ENCODE measurements around the gene RABGAP1L.

RABGAP1L gene

DNA sequence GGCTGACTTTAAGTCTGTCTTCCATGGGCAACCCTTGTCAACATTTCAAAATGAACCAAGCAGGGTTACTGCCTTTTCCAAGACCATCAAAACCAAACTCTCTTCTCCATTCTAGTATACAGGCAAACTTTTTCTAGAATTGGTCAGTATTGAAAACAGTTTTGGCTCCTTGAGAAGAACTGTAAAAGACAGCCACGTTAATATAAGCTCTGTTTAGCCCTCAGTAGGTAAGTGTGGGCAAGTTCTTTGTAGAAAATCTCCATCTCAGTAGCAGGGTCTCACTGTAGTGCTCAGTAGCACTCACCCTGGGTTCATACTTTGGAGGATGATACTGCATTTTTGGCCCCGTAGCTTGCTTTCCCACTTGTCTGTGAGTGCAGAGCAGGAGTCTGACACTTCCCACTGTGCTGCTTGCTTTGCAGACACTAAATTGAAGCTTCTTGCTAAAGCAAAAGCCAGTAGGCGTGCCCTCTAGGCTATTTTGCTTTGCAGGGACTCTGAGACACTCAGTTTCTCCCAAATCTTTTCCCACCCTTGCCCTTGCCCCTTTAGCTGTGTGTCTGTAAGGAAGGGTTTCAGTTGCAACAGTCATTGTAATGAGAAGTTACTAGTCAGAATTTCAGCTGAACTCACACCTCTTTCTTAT, 806.2 kb downstream of the RABGAP1L start:
- no peak for DNase-seq (ENCODE audit: low read depth)

GRCh38 chr1:174966008-174966572, 806.8 kb downstream of the RABGAP1L start:
- DNase-seq (ENCODE audit: low read depth) = no peak

DNA sequence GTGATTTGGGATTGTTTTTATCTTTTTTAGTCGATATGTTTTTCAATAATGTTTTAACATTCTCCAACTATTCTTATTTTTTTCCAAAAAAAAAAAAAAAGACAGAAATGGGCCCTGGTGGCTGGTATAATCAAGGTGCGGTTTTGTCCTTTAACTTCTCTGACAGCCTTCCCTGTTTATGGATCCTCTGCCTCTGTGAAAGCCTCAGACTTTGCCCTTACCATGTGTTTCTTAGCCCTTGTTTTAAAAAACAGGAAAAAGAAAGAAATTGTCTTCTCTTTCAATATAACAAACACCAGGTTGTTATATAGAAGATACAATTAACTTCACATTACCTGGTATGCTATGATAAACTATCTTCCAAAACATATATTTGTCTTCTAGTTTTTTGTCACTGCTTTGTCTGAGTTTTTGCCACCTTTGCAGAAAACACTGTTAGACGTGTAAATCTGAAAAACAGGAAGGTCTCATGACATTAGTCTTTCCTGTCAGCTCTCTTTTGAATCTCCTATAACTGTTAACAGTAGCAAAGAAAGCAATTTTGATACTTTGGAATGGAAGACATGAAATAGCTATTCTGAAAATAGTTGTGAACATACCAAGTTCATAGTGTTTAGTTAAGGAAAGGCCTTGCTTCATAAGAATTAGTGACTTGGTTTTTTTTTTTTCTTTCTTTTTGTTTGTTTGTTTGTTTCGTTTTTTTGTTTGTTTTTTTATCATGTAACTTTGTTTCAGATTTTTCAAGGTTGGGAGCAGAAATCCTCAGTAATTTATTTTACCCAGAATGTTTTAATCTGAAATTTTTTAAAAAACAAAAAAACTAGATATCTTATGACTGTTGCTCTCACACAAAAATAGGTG, 808.8 kb downstream of the RABGAP1L start:
- no peak for DNase-seq (ENCODE audit: low read depth)

DNA sequence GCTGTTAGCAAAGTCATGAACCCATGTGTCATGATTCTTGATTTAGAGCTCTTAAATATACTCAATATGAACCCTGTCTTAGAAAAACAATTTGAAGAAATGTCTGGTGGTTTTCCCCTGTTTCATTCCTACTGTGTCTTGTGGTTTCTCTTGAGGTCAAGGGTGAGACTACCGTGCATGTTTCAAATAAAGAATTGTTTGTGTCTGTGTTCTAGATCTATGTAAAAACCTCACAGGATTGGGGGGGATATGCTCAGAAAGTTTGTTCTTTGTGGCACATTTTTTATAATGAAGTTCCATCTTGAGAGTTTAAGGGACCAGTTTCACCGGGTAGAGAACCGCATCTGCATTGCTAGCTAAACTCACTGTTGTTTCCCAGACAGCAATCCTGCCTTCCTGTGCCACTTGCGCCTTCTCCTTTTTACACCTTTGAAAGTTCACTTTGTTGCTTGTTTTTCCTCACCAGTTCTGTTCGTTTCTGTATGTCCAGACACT, 809.5 kb downstream of the RABGAP1L start:
- DNase-seq (ENCODE audit: low read depth) = no peak

- DNase-seq (ENCODE audit: low read depth) = no peak
Observed at GRCh38 chr1:174969977-174970376, 810.7 kb downstream of the RABGAP1L start.

GRCh38 chr1:174971466-174971865, 812.1 kb downstream of the RABGAP1L start:
- no peak for DNase-seq (ENCODE audit: low read depth)

- DNase-seq (ENCODE audit: low read depth) = no peak
Observed at GRCh38 chr1:174971902-174972301, 812.6 kb downstream of the RABGAP1L start.

GRCh38 chr1:174974711-174975119, 815.4 kb downstream of the RABGAP1L start:
- DNase-seq (ENCODE audit: low read depth) = no peak

GRCh38 chr1:174975764-174976163, 816.4 kb downstream of the RABGAP1L start:
- no peak for DNase-seq (ENCODE audit: low read depth)

DNA sequence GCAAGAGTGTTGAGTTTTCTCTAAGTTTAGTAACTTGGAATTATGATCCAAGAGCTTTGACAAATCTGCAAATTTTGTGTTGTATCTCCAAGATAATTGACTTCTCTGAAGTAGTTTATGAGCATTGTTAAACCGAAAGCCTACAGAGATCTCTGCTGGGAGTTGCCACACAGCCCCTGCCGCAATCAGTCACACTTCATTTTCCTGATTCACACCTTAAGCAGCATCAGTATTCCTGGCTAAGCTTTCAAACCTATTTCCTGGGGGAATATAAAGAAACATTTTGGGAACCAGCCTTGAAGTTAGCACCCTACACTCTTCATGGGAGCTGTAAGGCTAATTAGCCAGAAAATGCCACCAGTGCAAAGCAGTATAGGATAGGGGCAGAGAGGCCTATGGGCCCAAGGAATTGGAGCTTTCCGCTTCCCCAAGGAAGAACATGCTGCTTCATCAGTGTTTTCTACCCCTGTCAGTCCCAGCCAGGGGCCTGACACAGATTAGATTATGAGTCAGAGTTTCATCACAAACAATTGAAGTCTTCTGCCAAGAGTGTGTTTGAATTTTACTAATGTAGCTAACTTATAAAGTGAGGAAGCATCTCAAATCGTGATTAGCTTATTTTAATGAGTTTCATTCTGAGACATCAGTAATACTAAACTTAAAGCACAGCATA, 817.3 kb downstream of the RABGAP1L start:
- DNase-seq (ENCODE audit: low read depth) = no peak

DNA sequence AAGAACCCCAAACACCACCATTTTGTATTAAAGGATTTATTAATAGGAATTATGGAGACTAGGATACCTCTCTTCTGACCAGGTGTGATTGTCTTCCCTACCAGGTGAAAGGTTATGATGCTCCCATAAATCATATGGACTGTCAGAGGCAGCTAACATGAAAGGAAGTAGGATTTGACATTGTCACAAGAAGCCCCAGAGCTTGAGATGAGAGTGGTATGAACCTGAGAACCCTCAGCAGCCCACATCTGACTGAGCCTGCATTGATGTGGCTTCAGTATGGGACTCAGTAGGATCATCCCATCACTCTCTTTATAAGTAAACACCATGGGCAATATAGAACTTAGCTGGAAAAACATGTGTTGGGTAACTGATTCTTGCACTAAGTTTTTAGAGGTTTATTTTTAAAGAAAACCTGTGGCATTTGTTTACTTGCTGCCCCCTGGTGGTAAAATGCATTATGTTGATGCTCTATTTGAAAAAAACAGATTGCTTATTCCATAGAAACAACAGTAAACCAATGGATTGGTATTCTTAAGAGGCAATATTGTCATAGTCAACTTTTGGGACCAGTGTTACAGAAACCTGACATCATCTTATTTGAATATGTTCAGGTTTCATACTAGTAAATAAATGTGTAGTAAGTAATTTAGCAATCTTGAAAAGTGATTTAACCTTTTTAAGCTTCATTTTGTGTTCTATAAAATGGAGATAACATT, 823.8 kb downstream of the RABGAP1L start:
- DNase-seq (ENCODE audit: low read depth) = no peak

DNA sequence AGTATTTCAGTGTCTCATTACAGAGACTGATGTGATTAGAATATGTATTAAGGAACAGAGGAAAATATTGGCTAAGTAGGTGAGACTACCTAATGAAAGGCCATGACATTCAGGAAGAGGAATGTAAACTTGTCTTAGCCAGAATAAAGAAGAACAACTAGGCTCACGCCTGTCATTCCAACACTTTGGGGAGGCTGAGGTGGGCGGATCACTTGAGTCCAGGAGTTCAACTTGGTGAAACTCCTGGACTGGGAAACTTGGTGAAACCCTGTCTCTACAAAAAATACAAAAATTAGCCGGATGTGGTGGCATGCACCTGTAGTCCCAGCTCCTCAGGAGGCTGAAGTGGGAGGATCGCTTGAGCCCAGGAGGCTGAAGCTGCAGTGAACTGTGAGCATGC, 825.6 kb downstream of the RABGAP1L start:
- DNase-seq (ENCODE audit: low read depth) = no peak

DNA sequence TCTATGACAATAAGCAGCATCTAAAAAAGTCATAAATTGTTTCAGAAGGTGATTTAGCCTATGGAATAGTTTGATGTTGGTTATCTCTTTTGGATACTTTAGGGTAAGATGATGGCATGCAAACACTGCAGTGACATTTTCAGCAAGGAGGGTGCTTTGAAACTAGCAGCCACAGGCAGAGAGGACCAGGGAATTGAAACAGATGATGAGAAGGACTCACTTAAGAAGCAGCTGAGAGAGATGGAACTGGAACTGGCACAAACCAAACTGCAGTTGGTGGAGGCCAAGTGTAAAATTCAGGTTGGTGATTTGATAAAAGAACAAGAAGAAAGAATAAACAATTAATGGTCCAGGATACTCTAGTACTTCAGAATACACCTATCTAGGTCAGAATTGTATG, 829.2 kb downstream of the RABGAP1L start:
- DNase-seq (ENCODE audit: low read depth) = no peak

DNA sequence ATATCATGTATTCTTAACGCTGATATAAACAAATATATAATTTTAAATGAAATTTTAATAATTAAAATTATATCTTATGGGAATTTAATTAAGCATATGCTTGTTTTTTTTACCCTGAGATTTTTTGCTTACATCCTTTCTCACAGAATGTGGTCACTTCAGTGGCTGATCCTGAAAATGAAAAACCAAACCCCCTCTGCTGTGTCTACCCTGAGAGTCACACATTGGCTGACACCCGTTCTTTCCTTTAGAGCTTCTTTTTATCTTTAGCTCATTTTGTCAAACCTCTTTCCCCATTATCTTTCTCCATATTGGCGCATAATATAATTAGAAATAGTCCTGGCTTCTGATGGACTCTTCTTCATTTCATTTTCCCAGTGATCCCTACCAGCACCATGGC, 829.7 kb downstream of the RABGAP1L start:
- no peak for DNase-seq (ENCODE audit: low read depth)

GRCh38 chr1:174989536-174990220, 830.4 kb downstream of the RABGAP1L start:
- no peak for DNase-seq (ENCODE audit: low read depth)

DNA sequence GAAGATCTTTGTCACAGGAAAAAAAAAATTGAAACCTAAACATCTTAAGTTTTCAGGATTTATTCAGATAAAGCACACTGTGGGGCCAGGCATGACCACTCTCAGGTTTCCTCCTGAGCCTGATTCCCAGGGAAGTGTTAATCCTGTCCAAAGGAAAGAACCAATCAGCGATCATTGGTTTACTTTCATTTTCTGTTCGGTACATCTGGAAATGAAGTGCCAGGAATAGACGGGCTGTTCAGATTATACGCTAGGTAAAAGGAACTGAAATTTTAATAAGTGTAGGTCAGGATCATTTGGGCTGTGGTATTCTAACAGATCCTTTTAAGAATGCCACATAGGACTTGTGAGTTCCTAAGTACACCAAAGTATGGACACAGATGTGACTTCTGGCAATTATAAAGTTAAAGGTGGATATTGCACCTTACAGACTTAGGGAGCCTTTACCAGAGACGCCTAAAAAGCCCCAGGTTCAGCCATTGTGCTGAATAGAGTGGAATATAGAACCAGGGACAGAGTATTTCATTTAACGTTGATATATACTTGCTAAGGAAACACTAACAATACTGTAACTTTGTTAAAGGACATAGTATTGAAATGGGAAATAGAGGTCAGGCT, 831.2 kb downstream of the RABGAP1L start:
- no peak for DNase-seq (ENCODE audit: low read depth)

- no peak for DNase-seq (ENCODE audit: low read depth)
Observed at GRCh38 chr1:174991473-174991872, 832.2 kb downstream of the RABGAP1L start.

- DNase-seq (ENCODE audit: low read depth) = no peak
Observed at GRCh38 chr1:174995121-174995520, 835.8 kb downstream of the RABGAP1L start.

DNA sequence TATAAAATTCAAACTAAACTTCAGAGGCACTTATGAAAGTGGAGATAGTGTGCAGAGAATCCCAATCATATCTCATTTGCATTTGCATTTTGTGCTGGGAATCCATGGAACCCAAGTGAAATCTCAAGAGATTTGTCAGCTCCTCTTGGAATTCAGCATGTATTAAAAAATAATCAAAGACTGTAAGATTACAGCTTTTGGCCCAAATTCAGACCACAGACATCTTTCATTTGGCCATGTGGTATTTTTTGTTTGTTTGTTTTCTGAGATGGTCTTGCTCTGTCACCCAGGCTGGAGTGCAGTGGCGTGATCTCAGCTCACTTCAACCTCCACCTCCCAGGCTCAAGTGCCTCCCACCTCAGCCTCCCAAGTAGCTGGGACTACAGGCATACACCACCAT, 836.6 kb downstream of the RABGAP1L start:
- no peak for DNase-seq (ENCODE audit: low read depth)

GRCh38 chr1:174996476-174996875, 837.2 kb downstream of the RABGAP1L start:
- no peak for DNase-seq (ENCODE audit: low read depth)

DNA sequence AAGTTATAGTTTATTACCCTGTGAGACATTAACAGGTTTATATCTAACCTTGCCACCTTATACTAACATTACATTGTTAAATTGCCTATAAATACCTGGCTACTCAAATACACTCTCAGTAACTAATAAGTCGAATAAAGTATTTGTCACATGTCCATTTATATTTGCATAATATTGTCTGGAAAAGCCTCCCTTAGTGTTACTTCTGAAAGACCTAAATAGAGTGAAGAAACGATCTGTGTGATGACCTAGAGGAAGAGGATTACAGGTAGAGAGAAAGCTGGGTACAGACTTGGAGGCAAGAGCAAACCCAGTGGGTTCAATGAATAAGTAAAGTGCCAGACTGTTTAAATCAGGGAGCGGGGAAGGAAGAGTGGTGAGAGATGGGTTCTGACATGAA, 837.7 kb downstream of the RABGAP1L start:
- DNase-seq (ENCODE audit: low read depth) = no peak
